T-helper 2 cell treated with Interferon-gamma antibody and Interleukin-4, amounts not matched to agents 100 ng/mL and 5 ng/mL, for 36 hours (primary cell): ENCODE measurements around the gene ZBTB45. TPM values are rescaled to one million over a fixed set of nuclear protein-coding genes. Genes with fewer than 3 reads are reported as not detected.
"Not testable (repeated sequence)": the region's sequence is repeated elsewhere in the genome, so short reads cannot be mapped to it uniquely, and the experiment has no call there.

ENCODE experiments used
- intact Hi-C: fragments of 100-400 bp; cut with micrococcal nuclease; formaldehyde crosslinking; loops from one replicate; pipeline ENCODE4 v1.15.1; 2023
- total RNA-seq: library from RNA; stranded (reverse); gene quantifications from 2 replicates; pipeline ENCODE4 v1.2.3, GENCODE V29; 2022

Gene ZBTB45
- total RNA-seq, 1 donor from 2014 or later, result 17.8 TPM

DNA sequence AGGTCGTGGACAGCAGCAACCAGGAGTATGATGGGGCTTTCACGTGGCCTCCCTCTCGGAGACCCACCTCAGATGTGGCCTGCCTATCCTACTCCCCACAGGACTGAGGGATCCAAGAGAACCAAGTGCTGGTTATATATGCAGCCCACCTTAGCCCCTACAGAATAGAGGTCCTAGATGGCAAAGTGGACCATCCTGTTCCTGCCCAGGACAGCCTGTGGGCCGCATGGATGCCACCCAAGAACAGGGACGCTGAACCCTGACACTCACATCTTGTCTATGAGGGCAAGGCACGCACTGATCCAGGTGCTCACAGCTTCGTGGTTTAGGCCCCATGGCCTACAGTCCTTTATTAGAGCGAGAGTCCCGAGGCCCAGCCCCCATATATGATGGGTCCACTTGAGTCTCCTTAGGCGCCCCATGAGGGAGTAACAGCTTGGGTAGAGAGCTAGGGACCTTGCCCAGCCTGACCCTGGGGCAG lies 6.4 kb downstream of the ZBTB45 start:
- intact Hi-C loops, result no loop called here

DNA sequence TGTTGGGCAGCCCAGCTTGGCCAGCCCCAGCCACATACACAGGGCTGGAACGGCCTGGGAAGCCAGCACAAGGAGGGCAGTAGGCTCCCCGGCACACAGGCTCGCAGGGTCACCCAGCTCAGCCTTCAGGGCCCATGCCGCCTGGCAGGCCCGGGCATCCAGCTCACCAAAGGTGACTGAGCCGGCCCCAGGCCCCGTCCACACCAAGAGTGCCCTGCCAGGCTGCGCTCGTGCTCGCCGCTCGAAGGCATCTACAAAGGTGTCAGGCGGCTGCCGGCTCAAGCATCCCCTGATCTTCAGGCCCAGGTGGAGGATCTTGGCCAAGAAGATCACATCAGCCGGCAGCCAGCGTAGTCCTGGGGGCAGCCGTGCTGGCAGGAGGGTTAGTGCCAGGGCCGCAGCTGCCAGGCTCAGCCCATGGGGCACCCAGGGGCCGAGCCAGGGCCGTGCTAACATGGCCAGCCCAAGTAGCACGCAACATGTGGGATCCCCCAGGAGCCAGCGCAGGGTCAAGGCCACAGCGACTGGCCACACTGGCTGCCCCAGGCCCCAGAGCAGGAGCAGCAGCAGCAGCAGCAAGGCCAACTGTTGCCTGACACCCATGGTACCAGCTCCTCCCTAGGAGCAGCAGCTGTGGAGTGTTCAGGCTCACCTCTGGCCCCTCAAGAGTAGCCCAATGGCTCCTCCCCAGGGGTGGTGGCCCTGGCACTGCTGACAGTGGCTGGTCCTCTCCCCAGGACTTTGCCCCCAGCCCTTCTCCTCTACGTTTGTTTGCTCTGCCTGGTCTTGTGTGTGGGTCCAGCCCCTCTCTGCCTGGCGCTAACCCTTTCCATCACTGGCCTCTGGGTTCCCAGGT lies 8.0 kb downstream of the ZBTB45 start, which contains the start of gene SLC27A5:
Gene SLC27A5, minus strand, starts transcription at position 640 of the 856 bp plus-strand sequence. Its CDS starts 37 bp downstream, at position 603.
- intact Hi-C loops, result no loop called here

DNA sequence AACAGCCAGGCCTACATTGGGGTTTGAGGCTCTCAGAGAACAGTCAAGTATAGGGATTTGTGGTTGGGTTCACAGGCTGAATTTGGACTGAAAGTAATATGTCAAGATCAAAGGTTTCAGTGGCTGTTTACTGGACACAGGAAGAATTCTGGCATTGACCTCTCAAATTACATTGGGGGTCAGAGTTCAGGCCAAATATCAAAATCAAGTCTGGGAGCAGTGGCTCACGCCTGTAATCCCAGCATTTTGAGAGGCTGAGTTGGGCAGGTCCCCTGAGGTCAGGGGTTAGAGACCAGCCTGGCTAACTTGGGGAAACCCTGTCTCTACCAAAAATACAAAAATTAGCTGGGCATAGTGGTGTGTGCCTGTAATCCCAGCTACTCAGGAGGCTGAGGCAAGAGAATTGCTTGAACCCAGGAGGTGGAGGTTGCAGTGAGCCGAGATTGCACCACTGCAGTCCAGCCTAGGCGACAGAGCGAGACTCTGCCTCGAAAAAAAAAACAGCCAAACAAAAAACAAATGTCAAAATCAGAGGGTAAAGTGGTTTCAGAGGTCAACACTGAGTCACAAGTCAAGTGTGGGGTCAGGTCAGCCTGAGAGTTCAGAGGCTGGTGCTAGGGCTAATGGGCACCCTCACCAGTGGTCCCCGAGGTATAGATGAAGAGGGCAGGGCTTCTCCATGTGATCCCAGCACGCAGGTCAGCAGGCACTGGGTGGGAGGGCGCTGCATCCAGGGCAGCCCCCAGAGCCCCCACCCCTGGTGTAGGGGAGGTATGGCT lies 9.3 kb downstream of the ZBTB45 start:
- intact Hi-C loops, result no loop called here

DNA sequence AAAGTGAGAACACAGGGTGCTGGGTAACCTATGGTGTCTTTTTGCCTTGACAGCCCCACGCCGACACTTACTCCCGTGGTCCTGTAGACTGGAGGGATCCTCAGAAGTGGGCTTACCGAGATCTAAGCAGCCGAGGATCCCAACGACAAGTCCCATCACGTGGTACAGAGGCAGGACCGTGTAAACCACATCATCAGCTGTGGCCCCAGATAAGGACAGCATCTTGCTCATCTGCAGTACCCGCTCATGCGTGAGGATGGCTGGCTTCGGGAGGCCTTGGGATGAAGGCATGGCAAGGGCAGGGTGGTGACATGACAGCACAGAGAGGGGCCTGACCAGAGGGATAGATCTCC lies 9.9 kb downstream of the ZBTB45 start:
- intact Hi-C loops, result no loop called here

DNA sequence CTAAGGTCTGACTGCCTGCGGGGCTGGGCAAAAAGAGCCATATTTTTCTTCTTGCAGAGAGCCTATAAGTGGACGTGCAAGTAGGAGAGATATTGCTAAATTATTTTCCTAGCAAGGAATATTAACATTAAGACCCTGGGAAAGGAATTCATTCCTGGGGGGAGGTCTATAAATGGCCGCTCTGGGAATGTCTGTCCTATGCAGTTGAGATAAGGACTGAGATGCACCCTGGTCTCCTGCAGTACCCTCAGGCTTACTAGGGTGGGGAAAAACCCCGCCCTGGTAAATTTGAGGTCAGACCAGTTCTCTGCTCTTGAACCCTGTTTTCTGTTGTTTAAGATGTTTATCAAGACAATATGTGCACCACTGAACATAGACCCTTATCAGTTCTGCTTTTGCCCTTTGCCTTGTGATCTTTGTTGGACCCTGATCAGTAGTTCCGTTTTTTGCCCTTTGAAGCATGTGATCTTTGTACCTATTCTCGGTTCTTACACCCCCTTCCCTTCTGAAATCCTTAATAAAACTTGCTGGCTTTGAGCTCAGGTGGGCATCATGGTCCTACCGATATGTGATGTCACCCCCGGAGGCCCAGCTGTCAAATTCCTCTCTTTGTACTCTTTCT lies 11.9 kb downstream of the ZBTB45 start:
- intact Hi-C loops, result not testable (repeated sequence)

DNA sequence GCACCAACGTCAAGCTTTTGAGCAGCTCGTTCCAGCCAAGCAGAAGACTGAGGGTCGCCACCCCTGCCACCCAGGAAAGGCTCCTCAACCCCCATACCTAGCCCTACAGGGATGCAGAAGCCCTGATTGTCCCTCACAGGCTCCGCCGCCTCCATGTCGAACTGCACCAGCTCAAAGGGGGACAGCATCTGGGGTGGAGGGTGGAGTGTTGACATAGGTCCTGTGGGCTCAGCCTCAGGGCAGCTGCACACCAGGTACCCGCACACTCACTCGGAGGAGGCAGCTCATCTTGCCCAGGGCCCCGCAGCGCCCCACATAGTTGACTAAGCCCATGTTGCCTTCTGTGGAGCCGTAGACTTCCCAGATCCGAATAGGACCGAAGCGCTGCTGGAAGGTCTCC lies 19.4 kb downstream of the ZBTB45 start:
- intact Hi-C loops, result no loop called here

DNA sequence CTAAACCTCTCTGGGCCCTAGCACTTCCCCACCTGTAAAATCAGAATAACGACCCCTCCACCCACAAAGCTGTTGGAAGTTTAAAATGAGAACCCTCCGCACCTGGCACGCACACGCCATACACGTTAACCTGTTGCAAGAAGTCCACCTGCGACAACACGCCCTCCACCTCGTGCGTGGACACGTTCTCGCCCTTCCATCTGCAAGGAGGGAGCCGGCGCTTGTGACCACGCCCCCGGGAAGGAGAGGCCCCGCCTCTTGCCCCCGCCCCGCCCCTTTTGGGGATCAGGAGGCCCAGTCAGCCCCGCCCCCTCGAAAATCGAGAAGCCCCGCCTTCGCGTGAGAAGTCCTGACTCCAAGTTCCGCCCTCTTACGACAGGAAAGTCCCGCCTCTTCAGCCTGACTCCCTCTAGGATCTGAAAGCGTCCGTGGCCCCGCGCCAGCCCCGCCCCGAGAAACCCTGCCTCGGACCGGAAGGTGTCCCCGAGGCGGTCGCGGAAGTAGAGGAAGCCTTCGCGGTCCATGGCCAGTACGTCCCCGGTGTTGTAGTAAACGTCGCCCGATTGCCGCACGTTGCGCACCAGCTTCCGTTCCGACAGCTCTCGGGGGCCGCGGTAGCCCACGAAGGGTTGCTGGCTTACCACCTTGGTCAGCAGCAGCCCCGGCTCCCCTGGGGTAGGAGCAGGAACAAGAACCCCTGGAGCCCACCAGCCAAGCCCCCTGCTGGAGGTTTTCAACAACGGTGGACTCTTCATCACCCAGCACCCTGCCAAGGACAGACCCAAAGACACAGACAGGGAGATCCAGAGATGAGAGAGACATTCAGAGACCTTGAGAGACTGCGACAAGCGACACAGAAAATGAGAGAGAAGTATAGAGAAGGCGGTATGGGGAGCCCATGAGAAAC lies 20.3 kb downstream of the ZBTB45 start:
- intact Hi-C loops, result loop anchor here (1.0 to 2.0 kb wide), 5 partner anchors 16 to 118 kb away; partner anchors contain the start of genes ZBTB45, ZNF446 and ZNF837

DNA sequence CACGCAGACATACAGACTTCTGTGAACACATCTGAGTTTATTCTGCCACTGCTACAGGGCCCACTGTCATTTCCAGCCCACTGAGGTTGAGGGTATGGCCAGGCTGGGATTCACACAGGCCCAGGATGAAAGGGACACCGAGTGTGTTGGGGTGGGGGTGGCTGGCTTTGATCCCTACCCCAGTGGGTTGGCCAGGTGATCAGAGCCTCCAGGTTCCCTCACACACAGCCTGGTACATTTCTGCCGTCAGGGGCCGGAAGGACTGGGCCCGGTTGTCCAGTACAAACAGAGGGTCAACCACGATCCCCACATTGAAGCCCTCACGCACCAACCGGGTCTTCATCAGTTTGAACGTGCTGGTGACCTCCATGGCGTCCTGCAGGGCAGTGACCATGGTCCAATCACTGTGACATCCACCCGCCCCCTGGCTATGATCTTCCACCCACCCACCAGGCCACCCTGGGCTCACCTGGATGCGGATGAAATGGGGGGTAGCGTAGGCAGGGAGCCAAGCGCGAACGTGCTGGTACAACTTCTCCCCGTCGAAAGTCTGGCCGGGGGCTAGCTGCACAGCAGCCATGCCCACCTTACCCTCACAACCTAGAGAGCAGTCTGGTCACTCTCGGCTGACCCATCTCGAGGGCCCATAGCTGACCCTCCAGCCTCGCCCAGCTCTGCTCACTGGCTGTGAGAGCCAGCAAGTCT lies 21.1 kb downstream of the ZBTB45 start:
- intact Hi-C loops, result loop anchor here (1.0 to 2.0 kb wide), 5 partner anchors 16 to 117 kb away; partner anchors contain the start of genes ZBTB45, ZNF446 and ZNF837

DNA sequence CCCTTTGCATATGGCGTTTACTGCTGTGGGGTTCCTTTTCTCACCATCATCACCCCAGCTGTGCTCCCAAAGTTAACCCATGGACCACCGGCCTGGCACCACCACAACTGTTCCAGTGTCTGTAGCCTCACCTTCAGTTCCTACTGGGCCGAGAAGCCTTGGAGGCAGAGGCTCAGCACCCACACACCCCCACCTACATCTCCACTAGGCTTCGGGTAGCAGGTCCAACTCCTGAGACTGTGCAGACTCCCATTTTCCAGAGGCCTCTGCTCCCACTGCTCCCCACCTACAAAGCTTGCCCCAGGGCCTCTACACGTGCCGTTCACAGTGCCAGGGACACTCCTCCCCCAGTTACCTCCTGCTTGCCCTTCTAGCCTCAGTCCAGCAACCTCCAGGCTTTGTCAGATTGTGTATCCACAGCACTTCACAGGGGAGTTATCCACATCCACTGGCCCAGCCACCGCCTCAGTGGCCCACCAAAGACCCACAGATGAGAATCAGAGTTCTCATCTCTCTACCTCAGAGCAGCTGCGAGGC lies 21.9 kb downstream of the ZBTB45 start:
- intact Hi-C loops, result loop anchor here (2.0 kb wide), 1 partner anchor 17 kb away; no protein-coding TSS in a partner anchor

DNA sequence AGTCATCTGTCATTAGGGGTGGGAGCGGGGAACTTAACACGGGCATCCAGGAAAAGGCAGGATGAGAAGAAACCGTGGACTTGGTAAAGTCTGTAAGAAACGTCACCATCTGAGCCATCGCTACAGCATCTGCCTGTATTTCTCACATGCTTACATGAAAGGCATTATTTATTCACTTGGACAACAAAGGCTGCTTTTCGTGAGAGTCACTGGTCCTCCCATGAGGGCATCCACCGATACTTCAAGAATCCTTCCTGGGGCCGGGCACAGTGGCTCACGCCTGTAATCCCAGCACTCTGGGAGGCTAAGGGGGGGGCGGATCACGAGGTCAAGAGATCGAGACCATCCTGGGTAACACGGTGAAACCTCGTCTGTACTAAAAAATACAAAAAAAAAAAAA lies 27.3 kb downstream of the ZBTB45 start:
- intact Hi-C loops, result no loop called here

DNA sequence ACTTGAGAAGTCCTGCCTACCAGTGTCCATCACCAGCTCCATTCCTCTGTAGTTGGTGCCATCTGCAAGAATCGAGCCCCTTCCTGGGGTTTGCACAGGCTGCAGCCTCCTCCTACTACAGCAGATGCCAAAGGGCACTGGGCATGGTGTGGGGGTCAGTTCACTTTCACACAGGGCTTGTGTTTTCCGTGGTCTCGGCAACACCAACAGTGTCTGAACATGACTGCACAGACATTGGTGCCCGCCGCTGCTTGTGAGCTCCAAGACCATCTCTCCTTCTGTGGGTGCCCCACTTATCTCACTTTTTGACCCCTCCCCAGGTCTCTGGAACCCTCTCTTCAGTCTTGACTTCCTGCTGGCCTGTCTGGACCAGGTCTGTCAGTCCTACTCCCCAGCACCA lies 28.2 kb downstream of the ZBTB45 start:
- intact Hi-C loops, result no loop called here

DNA sequence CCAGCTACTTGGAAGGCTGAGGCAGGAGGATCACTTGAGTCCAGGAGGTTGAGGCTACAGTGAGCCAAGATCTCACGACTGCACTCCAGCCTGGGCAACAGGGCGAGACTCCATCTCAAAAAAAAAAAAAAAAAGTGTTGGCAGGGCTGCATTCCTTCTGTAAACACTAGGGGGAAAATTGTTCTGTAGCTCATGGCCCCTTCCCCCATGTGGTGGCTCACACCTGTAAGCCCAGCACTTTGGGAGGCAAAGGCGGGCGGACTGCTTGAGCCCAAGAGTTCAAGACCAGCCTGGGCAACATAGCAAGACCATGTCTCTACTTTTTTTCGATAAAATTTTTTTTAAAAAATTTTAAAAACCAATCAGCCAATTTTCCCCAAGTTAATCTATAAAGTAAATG lies 35.3 kb downstream of the ZBTB45 start:
- intact Hi-C loops, result not testable (repeated sequence)

DNA sequence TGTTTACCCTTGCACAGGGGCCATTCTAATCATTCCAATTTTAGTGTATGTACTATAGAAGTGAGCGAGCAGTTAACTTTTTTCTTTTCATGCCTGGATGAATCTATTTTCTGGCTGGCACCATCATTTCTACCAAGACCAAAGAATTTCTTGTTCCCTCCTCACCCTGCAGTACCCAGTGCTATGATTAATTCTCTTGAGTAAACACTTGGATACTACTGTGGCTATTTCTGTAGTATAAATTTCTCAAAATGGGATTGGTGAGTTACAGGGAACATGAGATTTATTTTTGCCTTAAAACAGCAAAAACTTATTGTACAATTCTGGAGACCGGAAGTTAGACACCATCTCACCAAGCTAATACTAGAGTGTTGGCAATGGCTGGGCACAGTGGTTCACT lies 35.8 kb downstream of the ZBTB45 start:
- intact Hi-C loops, result no loop called here

DNA sequence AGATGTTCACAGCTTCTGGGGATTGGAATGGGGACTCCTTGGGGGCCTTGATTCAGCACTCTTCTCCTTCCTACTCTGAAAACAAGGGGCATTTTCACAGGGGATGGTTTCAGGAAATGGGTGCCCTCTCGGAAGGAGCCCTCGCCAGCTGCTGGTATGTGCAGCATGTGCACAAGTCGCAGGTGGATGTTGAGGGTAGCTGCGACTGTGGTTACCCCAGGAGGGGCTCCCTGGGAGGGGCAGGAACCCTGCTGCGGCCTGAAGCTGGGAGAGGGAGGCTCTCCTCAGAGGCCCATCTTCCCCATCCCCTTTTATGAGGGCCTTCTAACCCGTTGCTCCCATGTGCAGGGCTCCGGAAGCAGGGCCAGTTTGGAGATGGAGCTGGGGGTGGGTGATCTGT lies 37.2 kb downstream of the ZBTB45 start:
- intact Hi-C loops, result no loop called here

DNA sequence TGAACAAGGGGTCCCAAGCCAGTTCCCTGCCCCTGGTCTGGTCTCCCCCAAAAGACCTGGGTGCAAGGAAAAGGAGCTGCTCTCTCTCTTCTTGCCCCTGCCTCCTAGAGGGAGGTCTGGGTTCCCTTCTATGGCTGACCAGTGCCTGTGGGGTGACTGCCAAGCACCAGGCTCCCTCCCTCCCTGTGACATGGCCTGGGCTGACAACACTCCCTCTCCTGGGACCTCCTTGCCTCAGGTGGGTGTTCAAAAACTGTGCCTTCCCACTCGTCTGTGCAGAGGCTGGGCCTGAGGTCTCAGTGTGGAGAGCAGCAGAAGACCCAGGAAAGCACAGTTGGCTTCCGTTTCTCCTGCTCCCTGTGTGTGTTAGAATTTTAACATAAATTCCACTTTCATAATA lies 38.8 kb downstream of the ZBTB45 start:
- intact Hi-C loops, result no loop called here

DNA sequence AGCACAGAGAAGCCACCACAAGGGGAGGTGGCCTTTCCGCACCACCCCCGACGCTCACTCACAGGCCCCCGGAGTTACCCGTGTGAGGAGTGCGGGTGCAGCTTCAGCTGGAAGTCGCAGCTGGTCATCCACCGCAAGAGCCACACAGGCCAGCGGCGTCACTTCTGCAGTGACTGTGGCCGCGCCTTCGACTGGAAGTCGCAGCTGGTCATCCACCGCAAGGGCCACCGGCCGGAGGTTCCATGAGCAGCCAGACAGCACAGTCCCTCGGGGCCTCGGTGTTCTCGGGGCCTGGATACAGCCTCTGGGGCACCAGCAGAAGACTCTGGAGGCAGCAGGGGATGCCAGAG lies 39.2 kb downstream of the ZBTB45 start:
- intact Hi-C loops, result no loop called here

DNA sequence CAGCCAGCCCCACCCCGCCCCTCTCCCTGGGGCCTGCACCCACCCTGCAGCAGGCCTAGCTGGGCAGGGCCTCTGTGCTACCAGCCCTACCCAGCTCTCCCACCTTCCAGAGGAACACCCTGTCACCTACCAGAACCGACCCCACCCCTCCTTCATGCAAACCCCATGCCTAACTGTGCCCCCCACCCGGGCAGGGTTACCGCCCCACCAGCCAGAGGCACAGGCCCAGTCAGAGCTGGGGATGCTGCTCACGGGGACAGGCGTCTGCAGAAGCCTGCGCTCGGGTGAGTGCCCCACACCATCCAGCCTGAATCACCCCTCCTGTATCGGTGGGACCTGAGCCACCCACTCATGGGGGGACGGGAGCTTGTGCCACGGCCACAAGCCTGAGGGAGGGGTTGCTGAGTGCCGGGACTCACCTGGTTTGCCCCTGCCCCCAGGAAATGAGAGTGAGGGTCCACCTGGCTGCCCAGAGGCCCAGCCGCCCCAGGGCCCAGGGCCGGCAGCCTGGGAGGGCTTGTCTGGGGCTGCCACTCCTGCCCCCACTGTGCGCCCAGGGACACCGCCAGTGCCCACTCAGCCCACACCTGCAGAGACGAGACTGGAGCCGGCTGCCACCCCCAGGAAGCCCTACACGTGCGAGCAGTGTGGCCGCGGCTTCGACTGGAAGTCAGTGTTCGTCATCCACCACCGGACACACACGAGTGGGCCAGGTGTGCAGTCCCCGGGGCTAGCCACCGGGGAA lies 39.7 kb downstream of the ZBTB45 start:
- intact Hi-C loops, result loop anchor here (5.0 kb wide), 1 partner anchor 153 kb away; the partner anchor contains the start of gene ZSCAN22

DNA sequence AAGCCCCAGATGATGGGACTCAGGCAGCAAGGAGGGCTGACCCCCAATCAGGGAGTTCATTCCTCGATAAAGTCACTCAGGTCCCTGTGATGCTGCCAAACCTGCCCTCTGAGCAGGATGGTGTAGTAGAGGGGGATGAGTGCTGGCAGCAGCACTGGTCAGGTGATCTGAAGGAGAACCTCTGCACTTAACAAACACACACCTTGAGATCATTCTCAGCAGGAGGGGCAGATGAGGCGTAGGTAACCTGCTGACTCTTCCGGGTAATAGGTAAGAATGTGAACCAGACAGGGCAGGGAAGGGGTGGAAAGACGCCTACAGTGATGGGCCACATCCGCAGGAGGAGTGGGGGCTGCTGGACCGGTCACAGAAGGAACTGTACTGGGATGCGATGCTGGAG lies 40.3 kb downstream of the ZBTB45 start:
- intact Hi-C loops, result loop anchor here (5.0 kb wide), 1 partner anchor 152 kb away; the partner anchor contains the start of gene ZSCAN22

DNA sequence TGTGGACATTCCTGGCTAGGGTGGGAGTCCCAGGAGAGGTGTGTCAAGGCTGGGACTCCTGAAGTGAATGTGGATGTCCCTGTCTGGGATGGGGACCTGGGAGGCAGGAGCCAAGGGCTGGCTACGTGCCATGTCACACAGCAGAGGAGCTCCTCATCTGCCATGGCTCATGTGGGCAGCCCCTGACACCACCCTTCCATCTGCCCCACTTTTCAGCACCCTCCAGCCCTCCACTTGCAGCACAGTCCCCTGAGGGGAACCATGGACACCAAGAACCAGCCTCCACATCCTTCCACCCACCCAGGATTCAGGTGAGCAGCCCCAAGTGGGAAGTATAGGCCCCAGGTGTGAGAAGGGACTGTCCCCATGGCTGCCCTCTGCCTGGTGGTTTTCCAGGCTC lies 41.7 kb downstream of the ZBTB45 start:
- intact Hi-C loops, result loop anchor here (5.0 kb wide), 1 partner anchor 151 kb away; the partner anchor contains the start of gene ZSCAN22
